Hepatocyte (in vitro differentiated cells): Measurements from ENCODE around the gene MYH7. TPM values are rescaled to one million over a fixed set of nuclear protein-coding genes. Genes with fewer than 3 reads are reported as not detected.
A peak's percentile ranks its signal among the peaks of the same experiment; 100 is the strongest.

ENCODE experiments used
- DNase-seq: peaks from one replicate; pipeline ENCODE4 v3.0.0-alpha.2; 2016; ENCODE audit warnings: low spot score
- H2AFZ ChIP-seq: fragments of 200-600 bp; sonication (generic); 2 replicates; pipeline ENCODE4 v1.6.0; 2016; ENCODE audit warnings: antibody characterized with exemption, mild to moderate bottlenecking
- H3K27ac ChIP-seq: fragments of 200-600 bp; sonication (generic); 2 replicates; pipeline ENCODE4 v1.5.1; 2016; ENCODE audit warnings: mild to moderate bottlenecking
- H3K27me3 ChIP-seq: fragments of 200-600 bp; sonication (generic); 2 replicates; pipeline ENCODE4 v1.6.1; 2016
- H3K36me3 ChIP-seq: fragments of 200-600 bp; sonication (generic); replicated peaks from 2 replicates; pipeline ENCODE4 v1.5.1; 2016; ENCODE audit warnings: low read depth; ENCODE audit not compliant: insufficient read depth
- H3K4me1 ChIP-seq: fragments of 200-600 bp; sonication (generic); 2 replicates; pipeline ENCODE4 v1.5.1; 2016; ENCODE audit warnings: mild to moderate bottlenecking, moderate library complexity; ENCODE audit not compliant: insufficient read depth
- H3K4me2 ChIP-seq: fragments of 200-600 bp; sonication (generic); 2 replicates; pipeline ENCODE4 v1.6.0; 2016
- H3K4me3 ChIP-seq: fragments of 200-600 bp; sonication (generic); 2 replicates; pipeline ENCODE4 v1.5.1; 2016; ENCODE audit warnings: mild to moderate bottlenecking
- H3K79me2 ChIP-seq: fragments of 200-600 bp; sonication (generic); 2 replicates; pipeline ENCODE4 v1.6.0; 2017; ENCODE audit warnings: mild to moderate bottlenecking
- H3K9me2 ChIP-seq: fragments of 200-600 bp; sonication (generic); replicated peaks from 2 replicates; pipeline ENCODE4 v1.6.0; 2017; ENCODE audit warnings: mild to moderate bottlenecking; ENCODE audit not compliant: insufficient read depth
- H3K9me3 ChIP-seq: fragments of 200-600 bp; sonication (generic); 2 replicates; pipeline ENCODE4 v1.5.1; 2016; ENCODE audit warnings: low read depth, mild to moderate bottlenecking
- H4K20me1 ChIP-seq: fragments of 200-600 bp; sonication (generic); 2 replicates; pipeline ENCODE4 v1.6.0; 2016; ENCODE audit warnings: mild to moderate bottlenecking; ENCODE audit not compliant: insufficient read depth, poor library complexity, severe bottlenecking
- CTCF ChIP-seq: fragments of 200-600 bp; sonication (generic); IDR thresholded peaks from 2 replicates; pipeline ENCODE4 v1.5.1; 2016; ENCODE audit warnings: antibody characterized with exemption, mild to moderate bottlenecking; ENCODE audit not compliant: poor library complexity
- EZH2 ChIP-seq: fragments of 200-600 bp; sonication (generic); IDR thresholded peaks from 2 replicates; pipeline ENCODE4 v1.6.1; 2016; ENCODE audit warnings: antibody characterized with exemption, mild to moderate bottlenecking, borderline replicate concordance
- EZH2phosphoT487 ChIP-seq: fragments of 200-600 bp; sonication (generic); IDR thresholded peaks from one replicate; pipeline ENCODE4 v1.6.1; 2018; ENCODE audit warnings: antibody characterized with exemption, mild to moderate bottlenecking, low read depth, moderate library complexity; ENCODE audit not compliant: unreplicated experiment, severe bottlenecking
- WGBS: methylation state at CpG from one replicate; pipeline ENCODE4 v1.1.6; 2016; ENCODE audit warnings: low lambda C conversion rate; ENCODE audit errors: missing lambda C conversion rate; 5-methylcytosine and 5-hydroxymethylcytosine counted together
- polyA plus RNA-seq: library from polyadenylated mRNA; unstranded; fragments of >200 nt; fragmentation: Nextera tagmentation; extraction: Ambion mirVana; gene quantifications from 2 replicates; pipeline ENCODE4 v1.2.1, GENCODE V29; 2016
- total RNA-seq: library from RNA; depleted of rRNA; stranded (reverse); fragments of >200 nt; gene quantifications from 2 replicates; pipeline ENCODE4 v1.2.3, GENCODE V29; 2014

Gene MYH7
- total and polyA plus RNA-seq, 2 experiments from 2014 or later = not detected

GRCh38 chr14:23380197-23380914 is 55.1 kb downstream of the MYH7 start:
- Histone ChIP-seq H3K9me3 (no peaks in the 10 kb centered on the region), H4K20me1 (no peaks in the 10 kb centered on the region), H2AFZ (no peak overlapping the region), H3K4me3 (no peak overlapping the region), H3K4me2 (no peak overlapping the region), H3K36me3 (no peaks in the 10 kb centered on the region), H3K79me2 (no peaks in the 10 kb centered on the region), H3K27ac (no peak overlapping the region), H3K9me2 (no peaks in the 10 kb centered on the region), H3K27me3 (no peaks in the 10 kb centered on the region), H3K4me1 (no peaks in the 10 kb centered on the region)
- no peak for TF ChIP-seq EZH2
- no peak for TF ChIP-seq EZH2phosphoT487
- no peak for TF ChIP-seq CTCF
- 72% methylated on average over 16 of the region's 16 CpGs for WGBS
- DNase-seq = no peak

GRCh38 chr14:23379366-23380196 is 55.9 kb downstream of the MYH7 start:
- peak; percentile 79 for DNase-seq
- H3K27ac ChIP-seq = no peak overlapping the region
- WGBS = 49% methylated on average over 12 of the region's 12 CpGs
- H3K4me3 ChIP-seq = no peak overlapping the region
- no peak overlapping the region for H3K4me2 ChIP-seq
- no peaks in the 10 kb centered on the region for H4K20me1 ChIP-seq
- H3K4me1 ChIP-seq = no peaks in the 10 kb centered on the region
- no peaks in the 10 kb centered on the region for H3K9me2 ChIP-seq
- peak; percentile 85 for TF ChIP-seq CTCF
- no peak for TF ChIP-seq EZH2
- TF ChIP-seq EZH2phosphoT487 = no peak
- H3K27me3 ChIP-seq = no peaks in the 10 kb centered on the region
- no peaks in the 10 kb centered on the region for H3K79me2 ChIP-seq
- H3K9me3 ChIP-seq = no peaks in the 10 kb centered on the region
- H2AFZ ChIP-seq = no peak overlapping the region
- H3K36me3 ChIP-seq = no peaks in the 10 kb centered on the region

- Histone ChIP-seq H3K4me3 (no peak overlapping the region), H3K9me2 (no peaks in the 10 kb centered on the region), H2AFZ (no peak overlapping the region), H3K9me3 (no peaks in the 10 kb centered on the region), H3K4me1 (no peaks in the 10 kb centered on the region), H3K27me3 (no peaks in the 10 kb centered on the region), H4K20me1 (no peaks in the 10 kb centered on the region), H3K4me2 (no peak overlapping the region), H3K36me3 (no peaks in the 10 kb centered on the region), H3K79me2 (no peaks in the 10 kb centered on the region), H3K27ac (no peak overlapping the region)
- 86% methylated on average over 11 of the region's 11 CpGs for WGBS
- DNase-seq = no peak
- TF ChIP-seq EZH2phosphoT487 (no peak), CTCF (no peak), EZH2 (no peak)
Measured at GRCh38 chr14:23378612-23379220, 56.7 kb downstream of the MYH7 start.
